Lower leg skin (tissue), 4 donors: Measurements from ENCODE around the gene RANBP3. TPM values are rescaled to one million over a fixed set of nuclear protein-coding genes. Genes with fewer than 3 reads are reported as not detected.

Experiments
- DNase-seq, 2 donors: peaks; one replicate each; pipeline ENCODE4 v3.0.0-alpha.2; 2019; ENCODE audit warnings: low spot score in 2 of 2
- H3K4me3 ChIP-seq: fragments of 200-600 bp; sonication (generic); 2 replicates; pipeline ENCODE4 v1.5.1; 2017; ENCODE audit warnings: mild to moderate bottlenecking, low read depth; ENCODE audit not compliant: poor library complexity, severe bottlenecking
- CTCF ChIP-seq, 3 donors: fragments of 450-650 bp; IDR thresholded peaks; one replicate each; pipeline ENCODE4 v1.5.1; 2016; ENCODE audit warnings: antibody characterized with exemption in 3 of 3, mild to moderate bottlenecking in 3 of 3, moderate library complexity in 2 of 3
- POLR2A ChIP-seq, 2 donors: fragments of 450-650 bp; IDR thresholded peaks; one replicate each; pipeline ENCODE4 v1.6.1; 2016 to 2017; ENCODE audit warnings: antibody characterized with exemption in 2 of 2, mild to moderate bottlenecking in 1 of 2, moderate library complexity in 1 of 2
- WGBS, 2 donors: methylation state at CpG; one replicate each; pipeline ENCODE4 v1.1.5; 2018; 5-methylcytosine and 5-hydroxymethylcytosine counted together
- intact Hi-C: fragments of 100-400 bp; cut with DNase I; formaldehyde crosslinking; loops from one replicate; pipeline ENCODE4 v1.15.0; 2023; ENCODE audit warnings: low total_unique reads
- total RNA-seq, 4 donors: library from RNA; depleted of rRNA; stranded (reverse); fragments of >200 nt; gene quantifications; one replicate each; pipeline ENCODE4 v1.1.0, GENCODE V29; 2016

Gene RANBP3
- total RNA-seq, 4 donors from 2014 or later, result 57.2 to 116 (median 72.0) TPM

- DNase-seq, result no peak
- intact Hi-C loops, result no loop called here
- H3K4me3 ChIP-seq, result no peak overlapping the region
- 78 to 81% methylated on average over 18 of the region's 18 CpGs for WGBS, 2 donors
- TF ChIP-seq POLR2A (IDR thresholded peaks at IDR 0.05) (no peak), CTCF (IDR thresholded peaks at IDR 0.05) (no peak)
These were observed 25.5 kb downstream of the RANBP3 start for GRCh38 chr19:5952193-5953029.

- H3K4me3 ChIP-seq, result no peak overlapping the region
- intact Hi-C loops, result no loop called here
- TF ChIP-seq POLR2A (IDR thresholded peaks at IDR 0.05) (no peak), CTCF (IDR thresholded peaks at IDR 0.05) (no peak)
- 30 to 38% methylated on average over 19 of the region's 19 CpGs for WGBS, 2 donors
- no peak for DNase-seq
These were observed 26.5 kb downstream of the RANBP3 start for GRCh38 chr19:5951338-5951861.

DNA sequence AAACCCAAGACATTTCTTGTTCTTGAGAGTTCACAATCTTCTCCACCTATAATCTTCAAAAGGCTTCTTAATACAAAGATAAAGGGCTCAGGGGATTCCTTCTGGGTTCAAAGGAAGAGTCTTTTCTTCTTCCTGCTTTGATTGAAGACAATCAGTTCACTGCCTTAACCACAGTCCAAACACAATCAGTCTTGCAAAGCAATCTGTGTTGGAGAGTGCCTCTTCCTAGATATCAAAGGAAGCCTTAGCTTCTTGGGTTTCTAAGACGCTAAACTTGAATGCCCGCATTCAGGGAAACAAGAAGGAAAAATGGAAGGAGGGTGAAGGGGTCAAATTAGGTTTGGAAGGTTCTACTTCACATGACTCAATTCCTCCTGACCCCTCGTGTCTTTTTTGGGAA, 27.2 kb downstream of the RANBP3 start:
- no peak for DNase-seq
- H3K4me3 ChIP-seq, result no peak overlapping the region
- WGBS, 2 donors, result 61 to 63% methylated on average over 3 of the region's 3 CpGs
- TF ChIP-seq CTCF (IDR thresholded peaks at IDR 0.05) (no peak), POLR2A (IDR thresholded peaks at IDR 0.05) (no peak)
- intact Hi-C loops, result no loop called here

DNA sequence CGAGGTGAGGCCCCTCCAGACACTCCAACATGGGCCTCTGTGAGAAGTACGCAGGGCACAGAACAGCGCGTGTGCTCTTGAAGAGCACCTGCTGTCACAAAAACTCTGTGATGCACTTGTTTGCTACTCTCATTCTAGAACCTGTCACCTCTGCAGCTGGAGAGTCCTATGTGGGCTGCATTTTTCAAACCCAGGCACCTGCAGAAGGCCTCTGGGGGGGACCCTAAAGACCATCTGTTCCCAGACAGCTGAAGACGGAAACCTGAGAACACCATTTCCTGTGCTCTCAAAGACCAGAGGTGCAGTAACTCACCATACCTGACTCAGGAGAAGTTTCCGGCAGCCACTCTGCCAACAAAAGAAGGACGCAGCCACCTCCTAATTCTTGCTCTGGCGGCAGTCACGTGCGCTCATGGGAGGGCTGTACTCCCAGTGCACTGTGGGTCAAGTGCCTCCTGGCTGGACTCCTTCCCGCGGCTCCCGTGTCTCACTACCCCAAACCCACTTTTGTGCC, 28.1 kb downstream of the RANBP3 start:
- no peak for DNase-seq
- 87 to 90% methylated on average over 13 of the region's 13 CpGs for WGBS, 2 donors
- no peak for TF ChIP-seq CTCF (IDR thresholded peaks at IDR 0.05)
- no peak for TF ChIP-seq POLR2A (IDR thresholded peaks at IDR 0.05)
- intact Hi-C loops, result no loop called here
- H3K4me3 ChIP-seq, result no peak overlapping the region

DNA sequence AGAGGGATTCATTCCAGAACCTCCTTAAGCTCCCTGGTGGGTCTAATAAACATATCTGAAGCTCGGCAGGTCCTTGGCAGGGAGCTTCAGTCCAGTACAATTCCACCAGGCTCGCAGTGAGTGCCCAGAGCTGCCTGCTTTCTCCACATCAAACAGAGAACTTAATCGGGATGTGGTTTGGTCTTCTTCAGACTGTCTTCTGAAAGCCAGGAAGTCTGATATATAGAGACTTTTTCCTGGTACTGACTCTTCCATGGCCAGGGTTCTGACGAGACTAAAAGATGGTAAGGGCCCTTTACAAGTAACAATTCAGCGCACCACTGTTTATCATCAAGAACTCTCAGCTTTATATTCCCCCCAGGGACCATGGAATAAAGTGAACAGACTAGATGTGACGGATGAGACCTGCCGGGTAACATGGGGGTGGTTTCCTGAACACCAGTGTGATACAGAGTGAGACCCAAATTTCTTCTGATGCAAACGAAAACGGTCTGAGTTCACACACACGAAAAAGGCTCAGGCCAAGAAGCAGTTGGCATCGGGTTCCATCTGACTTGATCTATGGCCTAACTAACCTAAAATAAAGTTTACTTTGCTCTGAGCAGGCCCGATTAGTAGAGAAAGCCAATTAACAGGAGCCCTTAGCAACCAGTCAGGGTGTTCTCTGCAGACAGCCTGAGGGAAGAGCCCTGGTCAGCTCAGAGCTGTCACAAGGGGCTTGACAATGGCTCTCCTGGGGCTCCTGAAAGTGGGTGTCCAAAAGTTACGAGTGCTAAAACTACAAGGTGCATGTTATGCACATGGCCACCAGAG, 29.0 kb downstream of the RANBP3 start:
- WGBS, 2 donors, result 74 to 75% methylated on average over 13 of the region's 13 CpGs
- DNase-seq, result no peak
- H3K4me3 ChIP-seq, result no peak overlapping the region
- TF ChIP-seq CTCF (IDR thresholded peaks at IDR 0.05) (no peak), POLR2A (IDR thresholded peaks at IDR 0.05) (no peak)
- intact Hi-C loops, result no loop called here
